ENCODE measurements around the gene TMEM245.

The TMEM245 gene

GRCh38 chr9:108994695-108995094 lies 125.1 kb downstream of the TMEM245 start:
- DNase-seq (ENCODE audit: low spot score): no peak
- no peak for TF ChIP-seq CTCF (IDR thresholded peaks at IDR 0.05; ENCODE audit: extremely low read depth, insufficient read depth, missing control alignments)
- in situ Hi-C loops (cut with MboI; ENCODE audit: low pct_unique_long_range_greater_than_20kb, low sequenced_read_pairs, unreplicated experiment): no loop called here

GRCh38 chr9:108991479-108991878 lies 128.3 kb downstream of the TMEM245 start:
- no peak for TF ChIP-seq CTCF (IDR thresholded peaks at IDR 0.05; ENCODE audit: extremely low read depth, insufficient read depth, missing control alignments)
- no peak for DNase-seq (ENCODE audit: low spot score)
- in situ Hi-C loops (cut with MboI; ENCODE audit: low pct_unique_long_range_greater_than_20kb, low sequenced_read_pairs, unreplicated experiment): no loop called here

GRCh38 chr9:108983885-108984284 lies 135.9 kb downstream of the TMEM245 start:
- no peak for DNase-seq (ENCODE audit: low spot score)
- in situ Hi-C loops (cut with MboI; ENCODE audit: low pct_unique_long_range_greater_than_20kb, low sequenced_read_pairs, unreplicated experiment): no loop called here

GRCh38 chr9:108980893-108981292 lies 138.9 kb downstream of the TMEM245 start:
- DNase-seq (ENCODE audit: low spot score): no peak
- no peak for TF ChIP-seq CTCF (IDR thresholded peaks at IDR 0.05; ENCODE audit: extremely low read depth, insufficient read depth, missing control alignments)
- in situ Hi-C loops (cut with MboI; ENCODE audit: low pct_unique_long_range_greater_than_20kb, low sequenced_read_pairs, unreplicated experiment): no loop called here

More at GRCh38 chr9:108983885-108984284, 135.9 kb downstream of the TMEM245 start:
- no peak for TF ChIP-seq CTCF (IDR thresholded peaks at IDR 0.05; ENCODE audit: extremely low read depth, insufficient read depth, missing control alignments)

GRCh38 chr9:108978205-108978604 lies 141.5 kb downstream of the TMEM245 start:
- DNase-seq (ENCODE audit: low spot score): no peak
- in situ Hi-C loops (cut with MboI; ENCODE audit: low pct_unique_long_range_greater_than_20kb, low sequenced_read_pairs, unreplicated experiment): no loop called here
- no peak for TF ChIP-seq CTCF (IDR thresholded peaks at IDR 0.05; ENCODE audit: extremely low read depth, insufficient read depth, missing control alignments)

GRCh38 chr9:108973895-108974294 lies 145.9 kb downstream of the TMEM245 start:
- in situ Hi-C loops (cut with MboI; ENCODE audit: low pct_unique_long_range_greater_than_20kb, low sequenced_read_pairs, unreplicated experiment): no loop called here
- DNase-seq (ENCODE audit: low spot score): no peak
- no peak for TF ChIP-seq CTCF (IDR thresholded peaks at IDR 0.05; ENCODE audit: extremely low read depth, insufficient read depth, missing control alignments)

Measured in GM13977 (cell line).